22Rv1 (cell line): Measurements from ENCODE around the gene NID2.

Experiments
- H3K27ac ChIP-seq: fragments of 450-650 bp; 2 replicates; pipeline ENCODE4 v1.5.1; 2017
- CTCF ChIP-seq: fragments of 450-650 bp; IDR thresholded peaks from 2 replicates; pipeline ENCODE4 v1.5.1; 2017; ENCODE audit warnings: mild to moderate bottlenecking
- ZFX ChIP-seq: fragments of 450-650 bp; IDR thresholded peaks from 2 replicates; pipeline ENCODE4 v1.6.1; 2017; ENCODE audit warnings: antibody characterized with exemption, borderline replicate concordance

The NID2 gene

DNA sequence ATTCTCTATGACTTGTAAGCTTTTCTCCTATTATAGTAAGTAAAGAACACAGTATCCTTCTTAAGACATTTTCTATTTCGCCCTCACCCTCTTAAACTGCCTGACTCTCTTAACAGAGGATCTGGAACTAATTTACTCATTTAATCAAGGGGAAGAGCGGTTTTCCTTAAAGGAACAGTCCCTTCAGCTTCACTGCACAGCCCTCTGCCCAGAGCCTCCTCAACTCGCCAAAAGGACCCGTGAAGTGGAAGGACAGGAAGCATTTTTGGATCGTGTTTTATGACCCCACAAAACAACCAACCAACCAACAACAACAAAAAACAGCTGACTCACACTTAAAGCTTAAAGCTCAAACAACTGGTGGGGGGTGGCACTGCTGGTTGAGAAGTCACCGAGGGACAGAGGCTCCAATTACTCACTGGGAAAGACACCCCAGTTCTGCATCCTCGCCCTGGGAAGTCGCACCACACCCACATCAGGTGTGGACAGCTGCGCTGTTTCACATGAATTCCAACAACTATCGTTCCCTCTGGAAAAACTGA, 35.7 kb downstream of the NID2 start:
- TF ChIP-seq CTCF: no peak
- no peak for TF ChIP-seq ZFX
- H3K27ac ChIP-seq: no peak overlapping the region

GRCh38 chr14:52032204-52032801, 36.6 kb downstream of the NID2 start:
- no peak overlapping the region for H3K27ac ChIP-seq

DNA sequence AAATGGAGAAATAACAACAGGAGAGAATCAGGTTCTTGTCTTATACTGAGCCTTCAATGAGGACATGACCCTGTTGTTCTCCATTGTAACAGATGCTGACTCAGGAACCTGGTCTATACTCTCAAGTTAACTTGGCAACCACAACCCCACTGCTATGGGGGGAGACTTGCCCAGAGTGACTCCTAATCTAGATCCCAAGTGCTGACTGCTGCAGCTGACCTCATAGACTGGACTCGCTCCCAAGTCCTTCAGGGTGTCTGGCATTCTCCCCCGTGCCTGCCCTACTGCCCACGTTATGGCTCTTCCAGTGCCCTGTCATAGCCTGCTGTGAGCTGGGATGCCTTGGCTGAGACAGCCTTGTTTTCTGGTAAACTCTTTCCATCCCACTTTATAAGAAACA, 37.1 kb downstream of the NID2 start:
- no peak overlapping the region for H3K27ac ChIP-seq
- TF ChIP-seq CTCF (no peak), ZFX (no peak)

More at GRCh38 chr14:52032204-52032801, 36.6 kb downstream of the NID2 start:
- no peak for TF ChIP-seq CTCF

- no peak for TF ChIP-seq ZFX
Observed at GRCh38 chr14:52029881-52030280, 39.0 kb downstream of the NID2 start.

GRCh38 chr14:52026901-52027300, 42.0 kb downstream of the NID2 start:
- no peak overlapping the region for H3K27ac ChIP-seq
- TF ChIP-seq CTCF (no peak), ZFX (no peak)

More at GRCh38 chr14:52029881-52030280, 39.0 kb downstream of the NID2 start:
- H3K27ac ChIP-seq: no peak overlapping the region

DNA sequence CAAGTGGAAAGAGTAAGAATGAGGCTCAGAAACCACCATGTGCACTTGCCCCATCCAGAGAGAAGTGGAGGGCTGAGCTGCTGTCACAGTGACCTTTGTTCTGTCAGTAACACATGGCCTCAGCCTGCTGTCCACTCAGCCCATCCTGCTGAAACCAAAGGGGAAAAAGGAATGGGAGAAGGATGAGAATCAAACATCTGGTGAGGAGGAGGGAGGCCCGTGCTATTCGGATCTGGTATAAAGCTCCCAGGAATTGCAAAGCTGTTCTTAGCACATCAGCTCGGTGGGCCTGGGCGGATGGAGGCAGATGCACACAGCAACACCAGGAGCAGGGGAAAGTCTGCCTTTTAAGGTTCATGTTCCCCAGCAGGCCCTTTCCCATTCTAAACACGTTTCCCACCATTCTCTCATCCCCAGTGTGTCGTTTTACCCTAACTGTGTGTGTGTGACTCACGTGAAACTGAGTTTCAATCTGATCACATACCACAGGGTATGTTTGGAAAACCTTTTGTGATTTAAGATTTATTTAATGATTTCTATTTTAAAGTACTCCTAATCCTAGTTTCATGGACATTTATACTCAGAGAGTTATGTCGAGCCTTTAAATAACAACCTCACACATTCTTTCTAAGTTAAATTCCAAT, 42.7 kb downstream of the NID2 start:
- no peak for TF ChIP-seq CTCF
- no peak for TF ChIP-seq ZFX
- H3K27ac ChIP-seq: no peak overlapping the region

DNA sequence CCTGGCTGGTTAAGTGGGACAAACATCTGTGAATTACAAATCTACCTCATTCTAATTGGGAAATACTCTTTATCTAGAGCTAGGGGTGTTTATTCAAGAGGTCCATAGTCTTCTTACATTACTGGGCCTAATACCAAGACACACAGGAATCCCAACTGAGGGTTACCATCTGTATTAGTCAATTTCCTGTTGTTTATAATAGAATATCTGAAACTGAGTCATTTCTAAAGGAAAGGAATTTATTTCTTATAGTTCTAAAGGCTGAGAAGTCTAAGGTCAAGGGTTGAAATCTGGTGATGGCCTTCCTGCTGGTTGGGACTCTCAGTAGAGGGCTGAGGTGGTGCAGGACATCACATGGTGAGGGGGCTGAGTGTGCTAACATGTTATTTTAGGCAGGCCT, 43.5 kb downstream of the NID2 start:
- H3K27ac ChIP-seq: no peak overlapping the region
- TF ChIP-seq CTCF: no peak
- no peak for TF ChIP-seq ZFX
